ENCODE results near the gene VSIG10.
"Not testable (repeated sequence)": the region's sequence is repeated elsewhere in the genome, so short reads cannot be mapped to it uniquely, and the experiment has no call there.

Gene VSIG10

DNA sequence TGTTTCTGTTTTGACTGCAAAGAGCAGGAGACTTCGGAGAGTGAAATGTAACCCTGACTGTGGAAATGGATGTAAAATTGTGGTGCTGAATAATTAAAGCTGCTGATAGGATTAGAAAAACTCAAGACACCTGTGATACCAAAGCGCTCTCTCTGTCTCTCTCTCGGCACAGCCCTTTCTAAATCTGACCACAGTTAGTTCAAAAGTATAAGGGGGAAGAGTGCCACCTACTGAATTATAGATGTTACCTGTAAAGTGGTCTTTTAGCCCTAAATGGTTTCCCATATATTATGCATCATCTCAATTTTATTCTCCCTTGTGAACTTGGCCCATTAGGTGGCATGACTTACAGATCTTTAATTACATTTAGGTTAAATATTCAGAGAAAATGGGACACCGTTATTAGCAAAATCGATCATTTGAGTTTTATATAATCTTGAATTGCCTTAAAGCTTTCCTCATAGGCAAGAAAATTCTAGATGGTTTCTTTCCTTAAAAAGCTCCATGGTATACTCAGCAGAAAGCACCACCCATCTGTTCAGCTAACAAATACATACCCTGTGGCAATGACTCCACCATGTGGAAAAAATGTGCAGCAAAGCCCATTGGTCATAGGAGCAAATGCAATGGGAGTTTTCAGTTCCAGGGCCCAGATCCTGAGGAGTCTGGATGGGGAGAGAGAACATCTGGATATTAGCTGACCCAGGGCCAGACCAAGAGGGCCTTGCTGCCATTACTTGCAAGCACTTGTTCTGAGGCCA, 69.2 kb downstream of the VSIG10 start:
- FAIRE-seq (no peak), DNase-seq (ENCODE audit: low spot score) (peak; percentile 33)

GRCh38 chr12:118033902-118034301, 69.9 kb downstream of the VSIG10 start:
- DNase-seq (ENCODE audit: low spot score) (no peak), FAIRE-seq (no peak)

- FAIRE-seq, result no peak
- no peak for DNase-seq (ENCODE audit: low spot score)
Observed at GRCh38 chr12:118033323-118033722, 70.5 kb downstream of the VSIG10 start.

DNA sequence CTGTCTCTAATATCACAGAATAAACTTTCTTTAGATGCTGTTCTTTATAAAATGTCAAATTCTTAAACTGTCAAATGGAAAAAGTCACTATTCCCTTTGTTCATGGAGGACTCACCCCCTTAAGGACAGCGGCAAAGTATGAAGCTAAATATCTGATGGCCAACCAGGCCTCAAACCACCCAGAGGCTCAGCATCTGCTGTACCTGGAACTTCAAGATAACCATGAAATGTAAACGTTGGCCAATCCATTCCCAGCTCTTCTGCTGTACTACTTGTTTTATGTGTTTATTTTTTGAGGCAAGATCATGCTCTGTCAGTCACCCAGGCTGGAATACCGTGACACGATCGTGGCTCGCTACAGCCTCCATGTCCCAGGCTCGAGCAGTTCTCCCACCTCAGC, 71.6 kb downstream of the VSIG10 start:
- DNase-seq (ENCODE audit: low spot score), result no peak
- FAIRE-seq, result no peak

DNA sequence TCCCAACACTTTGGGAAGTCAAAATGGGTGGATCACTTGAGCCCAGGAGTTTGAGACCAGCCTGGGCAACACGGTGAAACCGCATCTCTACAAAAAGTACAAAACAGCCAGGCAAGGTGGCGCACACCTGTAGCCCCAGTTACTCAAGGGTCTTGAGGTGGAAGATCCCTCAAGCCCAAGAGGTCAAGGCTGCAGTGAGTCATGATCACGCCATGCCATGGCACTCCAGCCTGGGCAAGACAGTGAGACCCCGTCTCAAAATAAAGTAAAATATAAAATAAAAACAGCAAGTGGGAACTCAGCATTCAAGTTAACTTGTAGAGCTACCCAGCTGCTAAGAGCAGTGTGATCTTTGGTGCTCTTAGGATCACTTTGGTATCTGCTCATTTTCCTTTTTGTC, 74.6 kb downstream of the VSIG10 start:
- FAIRE-seq (no peak), DNase-seq (ENCODE audit: low spot score) (no peak)

- DNase-seq (ENCODE audit: low spot score) (no peak), FAIRE-seq (no peak)
Observed at GRCh38 chr12:118025168-118025567, 78.6 kb downstream of the VSIG10 start.

GRCh38 chr12:118023301-118023860, 80.4 kb downstream of the VSIG10 start:
- no peak for DNase-seq (ENCODE audit: low spot score)
- no peak for FAIRE-seq

GRCh38 chr12:118022728-118023109, 81.1 kb downstream of the VSIG10 start:
- DNase-seq (ENCODE audit: low spot score) (no peak), FAIRE-seq (no peak)

GRCh38 chr12:118022097-118022727, 81.6 kb downstream of the VSIG10 start:
- FAIRE-seq, result not testable (repeated sequence)

GRCh38 chr12:118020036-118020435, 83.8 kb downstream of the VSIG10 start:
- FAIRE-seq, result no peak

More at GRCh38 chr12:118022097-118022727, 81.6 kb downstream of the VSIG10 start:
- DNase-seq (ENCODE audit: low spot score), result not testable (repeated sequence)

DNA sequence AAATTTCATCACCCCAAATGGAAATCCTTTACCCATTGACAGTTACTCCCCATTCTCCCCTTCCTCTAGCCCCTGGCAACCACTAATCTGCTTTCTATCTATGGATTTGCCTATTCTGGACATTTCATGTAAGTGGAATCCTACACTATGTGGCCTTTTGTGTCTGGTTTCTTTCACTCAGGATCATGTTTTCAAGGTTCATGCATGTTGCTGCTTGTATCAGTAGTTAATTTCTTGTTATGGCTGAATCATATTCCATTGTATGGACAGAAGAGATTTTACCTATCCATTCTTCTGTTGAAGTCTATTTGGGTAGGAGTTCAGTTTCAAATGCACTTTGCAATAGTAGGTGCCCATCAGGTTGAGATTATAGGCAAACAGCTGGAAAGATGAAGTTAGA, 85.9 kb downstream of the VSIG10 start:
- DNase-seq (ENCODE audit: low spot score) (no peak), FAIRE-seq (no peak)

More at GRCh38 chr12:118020036-118020435, 83.8 kb downstream of the VSIG10 start:
- no peak for DNase-seq (ENCODE audit: low spot score)

GRCh38 chr12:118016424-118017264, 87.2 kb downstream of the VSIG10 start, which contains the start of gene RFC5:
Gene RFC5 (plus strand): TSS chr12:118016703. CDS start chr12:118016828, 125 bp downstream.
- DNase-seq (ENCODE audit: low spot score) (peak; percentile 92), FAIRE-seq (peak; percentile 73)

- no peak for DNase-seq (ENCODE audit: low spot score)
- no peak for FAIRE-seq
Observed at GRCh38 chr12:118015944-118016343, 87.9 kb downstream of the VSIG10 start.

DNA sequence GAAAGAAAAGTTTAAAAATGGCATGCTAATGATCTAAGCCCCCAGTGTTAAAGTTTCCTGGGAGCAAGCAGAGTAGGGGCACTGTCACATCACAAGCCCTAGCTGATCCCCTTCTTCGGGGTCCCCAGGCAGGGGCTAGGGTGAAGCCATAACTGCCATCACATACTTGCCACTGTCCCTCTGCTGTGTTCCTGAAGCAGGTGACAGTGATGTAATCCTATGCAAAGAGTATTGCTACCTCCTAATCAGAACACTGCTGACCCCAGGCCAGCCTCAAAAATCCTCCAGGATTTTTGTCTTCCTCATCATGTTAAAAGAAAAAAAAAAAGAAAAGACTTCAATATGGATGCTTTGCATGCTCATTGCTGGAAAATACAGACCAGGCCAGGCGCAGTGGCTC, 88.5 kb downstream of the VSIG10 start:
- DNase-seq (ENCODE audit: low spot score) (no peak), FAIRE-seq (no peak)
